ENCODE results near the gene PTPRB. TPM values are rescaled to one million over a fixed set of nuclear protein-coding genes. Genes with fewer than 3 reads are reported as not detected.

The PTPRB gene
- total RNA-seq, 1 experiment from 2014 or later: not detected

DNA sequence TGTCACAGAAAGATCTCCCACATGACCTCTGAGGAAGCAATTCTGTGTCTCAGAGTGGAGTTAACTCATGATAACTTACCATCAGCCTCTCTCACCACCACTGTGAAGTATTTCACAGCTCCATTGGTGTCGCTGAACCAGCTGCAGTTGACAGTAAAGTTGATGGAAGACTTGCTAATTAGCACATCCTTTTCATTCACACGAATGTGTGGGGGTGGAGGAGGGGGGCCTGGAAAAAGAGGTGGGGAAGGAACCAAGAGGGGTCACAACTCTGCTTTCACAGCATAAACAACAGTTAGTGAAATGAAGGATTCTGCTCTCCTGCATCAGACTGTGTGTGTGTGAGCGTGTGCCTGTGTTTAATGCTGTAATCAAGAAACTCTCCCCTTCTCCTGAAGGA, 82.1 kb downstream of the PTPRB start:
- TF ChIP-seq EZH2 (IDR thresholded peaks at IDR 0.05; ENCODE audit: borderline replicate concordance, low read depth, low read length, poor library complexity, severe bottlenecking) (no peak), CTCF (conservative IDR thresholded peaks at IDR 0.05; ENCODE audit: low read depth, low read length) (no peak)
- no peak for DNase-seq (ENCODE audit: low spot score)
- peaks cover 5% of the 10 kb centered on the region for H3K27me3 ChIP-seq (replicated peaks; ENCODE audit: insufficient read depth, low read depth, low read length, poor library complexity)
- no peak overlapping the region for H3K27ac ChIP-seq (ENCODE audit: low read depth, low read length, poor library complexity, severe bottlenecking)
- no peaks in the 10 kb centered on the region for H3K36me3 ChIP-seq (ENCODE audit: insufficient read depth, low read length, poor library complexity, severe bottlenecking)
- no peak overlapping the region for H3K4me3 ChIP-seq (ENCODE audit: low read depth, low read length, poor library complexity, severe bottlenecking)
- intact Hi-C loops (cut with micrococcal nuclease; ENCODE audit: unreplicated experiment): no loop called here
- no peaks in the 10 kb centered on the region for H3K4me1 ChIP-seq (ENCODE audit: insufficient read depth, low read length, poor library complexity, severe bottlenecking)
- H3K9me3 ChIP-seq (ENCODE audit: low read depth, low read length, poor library complexity, severe bottlenecking): no peaks in the 10 kb centered on the region
- ChIA-PET POLR2A (ENCODE audit: low non-redundant PET) (no interaction called here), CTCF (no interaction called here)
- no TSS peak for BruUV-seq (replicated peaks)

DNA sequence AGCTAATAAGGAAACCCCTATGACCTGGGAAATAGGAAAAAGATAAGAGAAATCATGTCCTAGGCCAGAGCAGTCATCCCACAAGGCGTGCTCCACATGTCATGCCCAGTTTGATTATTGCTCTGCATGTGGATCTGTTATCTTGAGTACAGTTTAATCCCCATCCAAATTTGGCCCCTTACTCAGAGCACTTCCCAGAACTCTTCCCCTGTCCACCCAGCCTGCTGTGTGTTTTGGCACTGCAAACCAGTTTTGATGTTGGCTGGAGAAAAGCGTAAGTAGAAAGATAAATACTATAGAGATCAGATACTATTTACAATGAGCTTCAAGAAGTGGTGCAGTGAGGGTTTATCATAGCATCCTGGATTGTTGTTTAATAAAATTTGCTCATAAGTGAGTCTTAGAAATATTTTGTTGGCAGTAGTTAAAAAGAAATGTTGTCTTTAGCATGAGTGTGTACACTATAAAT, 83.8 kb downstream of the PTPRB start:
- Histone ChIP-seq H3K27ac (ENCODE audit: low read depth, low read length, poor library complexity, severe bottlenecking) (no peak overlapping the region), H3K36me3 (ENCODE audit: insufficient read depth, low read length, poor library complexity, severe bottlenecking) (no peaks in the 10 kb centered on the region), H3K9me3 (ENCODE audit: low read depth, low read length, poor library complexity, severe bottlenecking) (no peaks in the 10 kb centered on the region), H3K4me3 (ENCODE audit: low read depth, low read length, poor library complexity, severe bottlenecking) (no peak overlapping the region), H3K4me1 (ENCODE audit: insufficient read depth, low read length, poor library complexity, severe bottlenecking) (no peaks in the 10 kb centered on the region), H3K27me3 (replicated peaks; ENCODE audit: insufficient read depth, low read depth, low read length, poor library complexity) (peaks cover 2% of the 10 kb centered on the region)
- ChIA-PET POLR2A (ENCODE audit: low non-redundant PET) (no interaction called here), CTCF (no interaction called here)
- TF ChIP-seq EZH2 (IDR thresholded peaks at IDR 0.05; ENCODE audit: borderline replicate concordance, low read depth, low read length, poor library complexity, severe bottlenecking): no peak
- intact Hi-C loops (cut with micrococcal nuclease; ENCODE audit: unreplicated experiment): no loop called here
- no peak for DNase-seq (ENCODE audit: low spot score)
- BruUV-seq (replicated peaks): no TSS peak

GRCh38 chr12:70551731-70552130, 85.5 kb downstream of the PTPRB start:
- intact Hi-C loops (cut with micrococcal nuclease; ENCODE audit: unreplicated experiment): no loop called here
- H3K27ac ChIP-seq (ENCODE audit: low read depth, low read length, poor library complexity, severe bottlenecking): no peak overlapping the region
- H3K9me3 ChIP-seq (ENCODE audit: low read depth, low read length, poor library complexity, severe bottlenecking): no peaks in the 10 kb centered on the region
- ChIA-PET POLR2A (ENCODE audit: low non-redundant PET) (interaction anchor here (0.5 kb wide), 1 partner anchor 99 kb away, joined by 3 read pairs; no protein-coding TSS in a partner anchor), CTCF (no interaction called here)
- BruUV-seq (replicated peaks): no TSS peak
- H3K4me3 ChIP-seq (ENCODE audit: low read depth, low read length, poor library complexity, severe bottlenecking): no peak overlapping the region
- no peak for TF ChIP-seq EZH2 (IDR thresholded peaks at IDR 0.05; ENCODE audit: borderline replicate concordance, low read depth, low read length, poor library complexity, severe bottlenecking)
- no peak for TF ChIP-seq CTCF (conservative IDR thresholded peaks at IDR 0.05; ENCODE audit: low read depth, low read length)
- no peaks in the 10 kb centered on the region for H3K36me3 ChIP-seq (ENCODE audit: insufficient read depth, low read length, poor library complexity, severe bottlenecking)
- H3K4me1 ChIP-seq (ENCODE audit: insufficient read depth, low read length, poor library complexity, severe bottlenecking): no peaks in the 10 kb centered on the region
- no peaks in the 10 kb centered on the region for H3K27me3 ChIP-seq (replicated peaks; ENCODE audit: insufficient read depth, low read depth, low read length, poor library complexity)
- DNase-seq (ENCODE audit: low spot score): no peak

DNA sequence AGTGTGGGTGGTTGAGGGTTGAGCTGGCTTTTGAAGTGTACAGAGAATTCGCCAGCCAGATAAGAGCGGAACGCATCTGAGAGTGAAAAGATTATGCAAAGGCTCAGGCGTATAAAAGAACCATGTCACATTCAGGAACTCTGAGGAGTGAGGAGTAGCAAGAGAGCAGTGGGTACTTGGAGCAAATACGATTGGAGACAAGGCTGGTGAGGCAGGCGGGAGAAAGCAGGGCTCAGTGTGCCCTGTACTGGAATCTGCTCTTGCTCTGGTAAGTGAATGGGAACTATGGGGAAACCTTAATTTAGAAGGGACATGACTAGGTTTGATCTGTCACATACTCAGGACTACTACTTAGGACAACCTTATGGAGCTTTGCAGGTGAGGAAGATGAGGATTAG, 87.0 kb downstream of the PTPRB start:
- CTCF ChIA-PET: no interaction called here
- Histone ChIP-seq H3K27ac (ENCODE audit: low read depth, low read length, poor library complexity, severe bottlenecking) (no peak overlapping the region), H3K4me3 (ENCODE audit: low read depth, low read length, poor library complexity, severe bottlenecking) (no peak overlapping the region), H3K4me1 (ENCODE audit: insufficient read depth, low read length, poor library complexity, severe bottlenecking) (no peaks in the 10 kb centered on the region), H3K9me3 (ENCODE audit: low read depth, low read length, poor library complexity, severe bottlenecking) (no peaks in the 10 kb centered on the region), H3K36me3 (ENCODE audit: insufficient read depth, low read length, poor library complexity, severe bottlenecking) (no peaks in the 10 kb centered on the region), H3K27me3 (replicated peaks; ENCODE audit: insufficient read depth, low read depth, low read length, poor library complexity) (no peaks in the 10 kb centered on the region)
- DNase-seq (ENCODE audit: low spot score): no peak
- BruUV-seq (replicated peaks): no TSS peak
- POLR2A ChIA-PET (ENCODE audit: low non-redundant PET): no interaction called here
- no peak for TF ChIP-seq CTCF (conservative IDR thresholded peaks at IDR 0.05; ENCODE audit: low read depth, low read length)
- intact Hi-C loops (cut with micrococcal nuclease; ENCODE audit: unreplicated experiment): no loop called here
